HG02610 (cell line): ENCODE results near the gene CEP95.

Experiments used
- ATAC-seq: cut with Tn5 transposase; IDR thresholded peaks from one replicate; pipeline ENCODE4 v1.9.1; 2021; ENCODE audit warnings: mild to moderate bottlenecking, moderate library complexity; ENCODE audit not compliant: unreplicated experiment

CEP95 gene

DNA sequence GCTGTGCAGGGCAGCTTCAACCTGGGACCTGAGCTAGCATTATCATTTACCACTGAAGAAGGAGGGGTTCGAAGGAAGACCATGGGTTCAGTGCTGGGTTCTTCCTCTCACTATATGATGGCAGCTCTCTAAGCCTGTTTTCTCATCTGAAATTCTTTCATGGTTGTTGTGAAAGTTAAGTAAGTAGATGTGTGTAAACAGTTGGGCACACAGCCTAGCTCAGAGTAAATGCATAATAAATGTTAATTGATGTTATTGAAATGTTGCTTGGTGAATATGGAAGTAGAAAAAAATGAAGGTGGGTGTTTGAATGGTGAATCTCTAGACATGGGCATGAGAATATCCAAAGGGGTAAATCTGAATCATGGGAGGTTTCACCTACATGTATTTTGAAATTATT, 9.1 kb downstream of the CEP95 start:
- no peak for ATAC-seq

- ATAC-seq, result no peak
Measured at GRCh38 chr17:64519601-64520000, 12.8 kb downstream of the CEP95 start.

- ATAC-seq, result no peak
Measured at GRCh38 chr17:64520359-64520758, 13.6 kb downstream of the CEP95 start.

DNA sequence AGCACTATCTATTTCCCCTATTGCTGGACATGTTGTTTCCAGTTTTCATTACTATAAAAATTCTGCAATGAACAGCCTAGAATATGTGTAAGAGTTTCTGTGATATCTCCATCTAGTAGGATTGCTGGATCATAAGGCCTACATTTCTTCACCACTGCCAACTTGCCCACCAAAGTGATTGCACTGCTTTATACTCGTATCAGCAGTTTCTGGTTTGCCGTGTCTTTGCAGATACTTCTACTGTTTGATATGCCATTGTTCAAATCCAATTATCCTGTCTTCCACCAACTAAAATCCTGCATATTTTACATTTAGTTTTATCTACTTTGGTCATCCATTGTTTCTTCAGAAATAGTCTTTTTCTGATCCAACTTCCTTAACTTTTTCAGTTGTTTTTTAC, 21.1 kb downstream of the CEP95 start:
- no peak for ATAC-seq

DNA sequence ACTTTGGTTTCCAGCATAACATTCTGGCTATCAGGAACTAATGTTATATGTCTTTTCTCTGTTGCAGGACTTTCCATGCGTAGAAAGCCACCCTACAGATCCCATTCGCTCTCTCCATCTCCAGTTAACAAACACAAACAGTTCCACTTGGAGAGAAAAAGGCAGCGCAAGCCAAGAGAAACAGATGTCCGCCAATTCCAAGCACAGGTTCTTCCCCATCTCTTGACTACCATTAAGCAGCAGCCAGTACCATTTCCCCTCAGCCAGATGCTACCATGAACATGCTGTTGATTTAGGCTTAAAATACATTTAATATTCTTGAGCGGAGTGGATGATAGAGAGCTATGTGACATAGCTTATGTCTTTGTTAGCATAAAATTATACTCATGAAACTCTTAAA, 22.4 kb downstream of the CEP95 start:
- ATAC-seq, result no peak

DNA sequence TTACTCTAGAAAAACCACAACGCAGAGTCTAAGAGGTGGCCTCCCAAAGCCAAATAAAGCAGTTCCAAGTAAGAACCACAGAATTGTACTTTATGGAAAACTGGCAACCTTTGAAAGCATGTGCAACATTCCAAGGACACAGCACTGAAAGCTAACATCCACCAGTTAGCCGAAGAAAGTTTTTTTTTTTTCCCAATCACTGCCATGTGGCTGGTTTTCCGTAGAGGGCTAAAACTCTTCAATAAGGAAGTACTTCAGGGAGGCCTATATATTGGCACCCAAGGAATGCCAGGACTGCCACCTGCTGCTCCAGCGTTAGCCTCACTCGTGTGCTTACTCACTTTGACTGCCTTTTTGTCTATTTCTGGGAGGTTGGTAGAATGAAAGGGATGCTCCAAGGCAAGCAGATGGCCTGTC, 25.2 kb downstream of the CEP95 start:
- no peak for ATAC-seq

DNA sequence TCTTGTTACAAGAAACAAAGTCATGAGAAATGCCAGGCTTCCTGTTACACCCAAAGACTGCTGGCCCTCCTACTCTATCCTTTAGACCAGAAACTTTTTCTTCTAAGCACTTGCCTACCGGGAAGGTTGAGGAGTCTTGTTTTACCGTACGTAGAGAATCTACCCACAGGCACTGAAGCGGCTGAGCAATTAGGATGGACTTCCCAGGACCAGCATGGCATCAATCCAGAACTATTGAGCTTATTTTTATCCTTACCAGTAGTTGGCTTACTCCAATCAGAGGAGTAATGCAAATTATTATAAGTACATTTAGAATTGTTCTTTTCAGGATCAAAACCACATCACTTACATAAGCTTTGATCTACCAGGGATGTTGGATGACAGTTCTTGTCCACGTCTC, 25.6 kb downstream of the CEP95 start:
- ATAC-seq, result no peak

- ATAC-seq, result no peak
Measured at GRCh38 chr17:64533784-64534183, 27.0 kb downstream of the CEP95 start.

- no peak for ATAC-seq
Measured at GRCh38 chr17:64534187-64534586, 27.4 kb downstream of the CEP95 start.

DNA sequence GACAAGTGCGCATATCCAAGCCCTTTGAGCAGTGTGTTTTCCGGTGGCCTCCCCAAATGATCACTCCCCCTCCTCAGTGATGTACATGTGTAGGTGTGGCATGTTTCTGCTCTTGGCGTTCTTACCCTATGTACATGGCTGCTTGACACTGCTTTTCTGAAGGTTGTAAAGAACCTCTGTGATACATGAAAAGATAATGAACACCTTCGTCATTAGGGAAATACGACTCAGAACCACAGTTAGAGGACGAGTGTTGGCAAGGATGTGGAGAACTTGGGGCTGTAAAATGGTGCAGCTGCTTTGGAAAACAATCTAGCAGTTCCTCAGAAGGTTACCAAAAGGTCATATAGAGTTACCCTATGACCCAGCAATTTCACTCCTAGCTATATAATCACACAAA, 28.6 kb downstream of the CEP95 start:
- ATAC-seq, result no peak

GRCh38 chr17:64536913-64537312, 30.1 kb downstream of the CEP95 start:
- ATAC-seq, result no peak

DNA sequence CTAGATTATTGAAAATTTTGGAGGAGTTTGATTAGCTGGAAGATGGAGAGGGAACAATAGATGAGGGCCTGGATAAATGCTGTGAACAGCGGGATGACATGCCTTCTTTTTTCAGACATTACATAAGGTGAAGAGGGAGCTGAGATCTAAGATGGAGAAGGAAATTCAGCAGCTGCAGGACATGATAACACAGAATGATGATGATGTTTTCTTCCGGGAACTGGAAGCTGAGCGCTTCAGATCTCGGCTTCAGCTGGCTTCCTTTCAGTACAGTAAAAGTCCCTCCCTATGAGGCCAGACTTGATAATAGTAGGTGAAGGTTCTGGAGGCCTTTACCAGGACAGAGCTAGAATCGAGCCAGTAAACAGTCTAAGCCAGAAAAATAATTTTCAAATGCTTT, 30.7 kb downstream of the CEP95 start:
- no peak for ATAC-seq

GRCh38 chr17:64538508-64539130, 31.8 kb downstream of the CEP95 start:
- ATAC-seq, result no peak

DNA sequence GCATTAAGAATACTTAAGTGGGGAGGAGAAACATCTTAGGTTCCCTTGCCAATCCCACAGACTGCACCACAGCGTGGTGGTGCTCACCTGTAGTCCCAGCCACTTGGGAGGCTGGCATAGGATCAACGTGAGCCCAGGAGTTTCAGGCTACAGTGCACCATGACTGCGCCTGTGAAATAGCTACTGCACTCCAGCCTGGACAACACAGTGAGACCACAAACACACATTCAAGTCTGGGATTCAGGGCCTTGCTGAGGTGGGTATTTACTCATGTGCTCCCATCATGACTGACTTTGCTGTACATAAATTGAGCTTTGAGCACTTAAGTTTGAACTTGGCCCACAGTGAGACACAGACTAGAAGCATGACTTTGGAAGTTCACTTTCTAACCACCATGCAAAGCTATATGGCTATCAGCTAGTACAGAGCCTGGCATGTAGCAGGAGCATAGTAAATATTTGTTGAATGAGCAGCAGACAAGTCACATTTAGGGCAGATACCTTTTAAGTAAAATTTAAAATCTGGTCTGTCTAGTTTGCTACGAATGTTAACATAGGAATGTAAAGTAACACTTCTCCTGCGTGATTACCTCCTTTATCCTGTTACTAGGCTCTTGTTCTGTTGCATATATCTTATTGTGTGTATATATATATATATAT, 33.5 kb downstream of the CEP95 start:
- ATAC-seq, result no peak

GRCh38 chr17:64544742-64545141, 38.0 kb downstream of the CEP95 start:
- no peak for ATAC-seq

DNA sequence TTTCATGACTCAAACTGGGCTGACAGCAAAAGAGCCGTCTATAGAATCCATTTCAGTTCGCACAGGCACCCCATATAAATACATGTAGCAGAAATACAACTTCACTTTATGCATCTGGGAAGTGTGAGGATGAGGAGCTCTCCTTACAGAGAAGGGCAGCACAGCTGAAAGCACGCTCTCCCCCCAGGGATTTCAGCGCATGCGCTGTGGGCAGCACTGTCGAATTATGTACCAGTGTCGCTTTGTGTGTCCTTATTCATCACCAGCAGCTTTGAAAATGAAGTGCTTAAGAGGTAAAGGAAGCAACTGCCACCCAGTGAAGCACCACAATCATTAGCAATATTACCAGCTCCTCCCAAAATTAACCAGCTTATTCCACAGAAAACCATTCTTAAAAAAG, 39.9 kb downstream of the CEP95 start:
- no peak for ATAC-seq

- ATAC-seq, result no peak
Measured at GRCh38 chr17:64547319-64547718, 40.5 kb downstream of the CEP95 start.

DNA sequence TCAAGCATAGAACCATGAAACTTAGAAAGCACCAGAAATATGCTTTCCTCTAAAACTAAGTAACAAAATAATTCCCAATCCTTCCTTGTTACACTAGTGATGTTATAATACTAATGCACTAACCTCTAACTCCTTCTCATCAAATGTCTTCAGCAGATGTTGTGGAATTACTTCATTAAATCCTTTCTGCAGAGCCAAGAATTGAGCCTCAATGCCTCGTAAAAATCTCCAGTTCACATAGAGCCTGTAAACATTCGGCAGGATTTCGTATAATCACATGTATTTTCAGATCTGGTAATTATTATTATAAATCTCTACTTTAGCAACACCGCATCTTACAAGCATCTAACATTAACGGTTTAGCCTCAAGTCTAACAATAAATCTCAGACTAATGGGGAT, 44.7 kb downstream of the CEP95 start:
- ATAC-seq, result no peak

- no peak for ATAC-seq
Measured at GRCh38 chr17:64554028-64554637, 47.4 kb downstream of the CEP95 start.

DNA sequence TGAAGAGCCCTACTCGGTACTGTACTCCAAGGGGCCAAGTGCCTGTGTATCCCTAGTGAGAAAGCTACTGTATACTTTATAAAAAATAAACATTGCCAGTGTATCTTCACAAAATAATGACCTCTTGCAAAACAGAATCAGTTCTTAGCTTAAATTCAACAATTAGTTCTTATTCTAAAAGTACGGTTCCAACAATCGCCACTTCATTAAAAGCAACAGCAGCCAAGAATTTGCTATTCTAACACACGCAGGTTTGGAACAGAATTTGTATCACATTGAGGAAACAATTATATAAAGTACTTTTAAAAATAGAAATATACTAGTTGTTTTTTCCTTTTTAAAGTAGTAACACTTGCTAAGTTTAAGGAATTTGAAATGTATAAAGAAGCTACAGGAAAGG, 48.5 kb downstream of the CEP95 start:
- no peak for ATAC-seq

- ATAC-seq, result no peak
Measured at GRCh38 chr17:64564098-64564497, 57.3 kb downstream of the CEP95 start.

DNA sequence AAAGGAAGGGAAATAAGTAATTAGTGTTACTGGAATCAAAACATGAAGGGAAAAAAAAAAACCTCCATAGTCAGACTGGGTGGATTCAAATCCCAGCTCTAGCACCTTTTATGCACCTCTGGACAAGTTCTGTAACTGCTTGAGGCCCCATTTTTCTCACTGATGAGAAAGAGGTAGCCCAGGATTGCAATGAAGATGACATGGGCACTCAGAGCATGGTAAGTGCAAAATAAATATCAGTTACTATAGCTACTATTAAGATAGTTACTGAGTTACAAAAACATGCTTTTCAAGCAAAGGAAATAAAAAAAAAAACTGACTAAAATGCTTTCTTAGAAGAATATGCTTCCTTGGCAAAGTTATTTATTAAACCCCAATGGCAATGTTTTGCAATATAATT, 58.8 kb downstream of the CEP95 start:
- no peak for ATAC-seq

GRCh38 chr17:64571746-64572145, 65.0 kb downstream of the CEP95 start:
- ATAC-seq, result no peak
